H4 (cell line): ENCODE data around the gene ZNF516. TPM values are rescaled to one million over a fixed set of nuclear protein-coding genes. Genes with fewer than 3 reads are reported as not detected.

Source experiments
- DNase-seq: peaks from one replicate; pipeline ENCODE4 v3.0.0-alpha.2; 2015; ENCODE audit warnings: low spot score
- total RNA-seq: library from RNA; depleted of rRNA; stranded (reverse); fragments of >200 nt; shearing (Covaris generic); gene quantifications from 2 replicates; pipeline ENCODE4 v1.2.3, GENCODE V29; 2014

The ZNF516 gene
- total RNA-seq, 1 experiment from 2014 or later = 7.0 TPM

DNA sequence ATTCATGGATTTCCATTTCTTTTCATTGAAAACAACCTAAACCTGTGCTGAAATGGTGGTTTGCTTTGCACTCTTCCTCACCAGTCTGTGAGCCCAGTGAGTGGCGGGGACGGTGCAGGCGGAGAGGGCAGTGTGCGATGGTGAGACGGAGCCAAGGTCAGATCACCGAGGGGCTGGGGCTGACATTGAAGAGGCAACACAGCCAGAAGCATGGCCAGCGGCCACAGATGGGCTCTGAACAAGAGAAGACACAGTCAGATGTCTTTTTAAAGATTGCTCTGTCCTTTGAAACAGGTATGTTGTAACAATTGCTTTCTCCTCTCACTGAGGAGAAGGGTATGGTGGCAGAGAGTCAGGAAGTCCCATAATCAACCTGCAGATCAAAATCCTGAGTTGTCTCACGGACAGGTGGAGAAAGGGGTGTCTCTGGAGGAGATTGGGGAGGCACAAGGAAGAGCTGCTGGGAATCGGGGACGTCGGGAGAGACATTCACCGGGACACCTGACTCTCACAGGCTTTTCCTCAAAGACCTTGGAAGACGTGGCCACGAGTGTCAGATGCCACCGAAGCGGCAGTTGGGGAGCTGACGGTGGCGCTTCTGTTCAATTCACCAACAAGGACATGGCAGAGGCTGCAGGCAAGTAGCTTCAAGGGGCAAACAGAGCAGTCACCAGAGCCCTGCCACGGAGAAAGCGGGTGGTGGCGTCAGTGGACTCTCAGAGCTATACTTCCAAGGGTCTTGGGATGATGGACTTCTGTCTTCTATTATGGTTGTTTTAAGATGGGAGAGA, 12.1 kb upstream of the ZNF516 start:
- DNase-seq = no peak

- DNase-seq = no peak
These were observed 11.4 kb upstream of the ZNF516 start for GRCh38 chr18:76506395-76506794.

- DNase-seq = no peak
These were observed 10.6 kb upstream of the ZNF516 start for GRCh38 chr18:76505614-76506013.

- DNase-seq = no peak
These were observed 9.7 kb upstream of the ZNF516 start for GRCh38 chr18:76504749-76505148.

DNA sequence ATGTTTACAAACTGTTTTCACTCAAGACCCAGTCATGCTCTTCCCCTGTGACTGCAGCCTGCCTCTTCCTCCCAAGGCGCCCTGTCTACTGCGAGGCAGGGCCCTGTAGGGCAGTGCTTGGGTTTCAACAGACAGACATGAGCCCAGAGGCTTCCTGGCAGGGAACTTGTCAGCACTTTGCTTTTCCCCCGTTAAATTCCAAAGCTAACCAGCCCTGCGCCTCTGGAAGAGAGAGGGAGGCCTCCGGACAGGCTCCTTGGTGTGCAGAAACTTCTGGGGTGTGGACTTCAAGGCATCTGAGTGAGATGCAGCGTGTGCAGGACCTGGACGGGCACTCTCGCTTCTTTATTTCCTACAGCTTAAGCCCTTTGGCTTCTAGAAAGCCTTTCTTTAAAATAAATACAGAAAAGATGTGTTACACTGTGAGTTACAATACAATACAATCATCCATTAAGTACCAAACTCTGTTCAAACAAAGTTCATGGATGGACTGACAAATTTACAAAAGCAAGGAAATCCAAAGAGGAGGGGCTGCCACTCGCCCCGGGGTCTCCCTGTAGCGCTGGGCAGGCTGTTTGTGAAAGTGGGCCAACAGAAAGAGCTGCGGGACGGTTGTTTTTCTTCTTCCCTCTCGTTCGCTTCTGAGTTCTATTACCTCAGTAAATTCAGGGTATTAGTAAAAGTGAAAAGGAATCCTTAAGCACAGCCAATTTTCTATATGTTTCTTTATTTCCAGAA, 8.8 kb upstream of the ZNF516 start:
- no peak for DNase-seq

- no peak for DNase-seq
These were observed 7.5 kb upstream of the ZNF516 start for GRCh38 chr18:76502551-76502950.

DNA sequence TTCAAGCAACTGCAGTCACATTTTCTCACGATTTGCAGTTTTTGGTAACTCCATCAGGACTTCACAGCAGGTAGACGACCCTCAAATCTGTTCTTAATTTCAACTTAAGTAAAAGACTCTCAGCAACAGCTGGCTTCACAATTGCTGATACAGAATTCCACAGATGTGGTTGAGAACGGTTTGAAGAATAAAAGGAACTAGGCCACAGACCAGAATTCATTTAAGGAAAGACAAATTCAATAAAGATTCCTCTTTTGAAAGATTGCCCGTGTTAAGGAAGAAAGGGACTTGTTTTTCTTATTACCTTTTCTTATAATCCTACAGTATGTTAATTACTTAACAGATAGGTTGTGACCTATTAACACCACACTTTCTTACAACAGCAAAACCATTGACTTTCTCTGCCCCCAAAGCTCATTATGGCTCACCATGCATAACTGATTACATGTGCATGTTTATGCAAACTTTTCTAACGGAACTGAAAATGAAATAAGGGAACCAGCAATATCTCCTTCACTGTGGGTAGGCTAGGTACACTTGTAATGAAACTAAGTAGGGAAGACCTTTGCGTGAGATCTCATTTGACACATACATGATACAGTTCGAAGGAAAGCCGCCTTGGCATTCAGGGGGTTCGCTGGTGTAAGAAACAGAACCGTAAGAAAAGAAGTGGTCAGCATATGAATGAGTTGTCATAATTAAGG, 4.7 kb upstream of the ZNF516 start:
- no peak for DNase-seq

DNA sequence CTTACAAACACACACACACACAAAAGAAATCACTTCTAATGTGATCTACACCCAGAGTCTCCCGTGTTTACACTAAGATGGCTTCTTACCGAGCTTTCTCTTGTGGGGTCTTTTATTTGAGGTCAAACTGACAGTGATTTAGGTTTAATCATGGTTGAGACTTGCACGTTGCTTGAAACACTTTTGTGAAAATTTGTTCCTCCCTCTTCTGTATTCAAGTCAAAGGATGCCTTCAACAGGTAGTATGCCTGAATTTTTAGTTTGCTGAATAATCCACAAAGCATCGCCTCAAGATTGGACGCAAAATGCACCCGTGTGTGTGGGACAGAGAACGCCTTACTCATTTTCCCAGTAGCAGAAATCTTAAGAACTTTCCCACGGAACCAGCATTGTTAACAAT, 4.0 kb upstream of the ZNF516 start:
- DNase-seq = no peak

GRCh38 chr18:76498064-76498463, 3.0 kb upstream of the ZNF516 start:
- DNase-seq = no peak

GRCh38 chr18:76497021-76497420, 2.0 kb upstream of the ZNF516 start:
- DNase-seq = no peak

DNA sequence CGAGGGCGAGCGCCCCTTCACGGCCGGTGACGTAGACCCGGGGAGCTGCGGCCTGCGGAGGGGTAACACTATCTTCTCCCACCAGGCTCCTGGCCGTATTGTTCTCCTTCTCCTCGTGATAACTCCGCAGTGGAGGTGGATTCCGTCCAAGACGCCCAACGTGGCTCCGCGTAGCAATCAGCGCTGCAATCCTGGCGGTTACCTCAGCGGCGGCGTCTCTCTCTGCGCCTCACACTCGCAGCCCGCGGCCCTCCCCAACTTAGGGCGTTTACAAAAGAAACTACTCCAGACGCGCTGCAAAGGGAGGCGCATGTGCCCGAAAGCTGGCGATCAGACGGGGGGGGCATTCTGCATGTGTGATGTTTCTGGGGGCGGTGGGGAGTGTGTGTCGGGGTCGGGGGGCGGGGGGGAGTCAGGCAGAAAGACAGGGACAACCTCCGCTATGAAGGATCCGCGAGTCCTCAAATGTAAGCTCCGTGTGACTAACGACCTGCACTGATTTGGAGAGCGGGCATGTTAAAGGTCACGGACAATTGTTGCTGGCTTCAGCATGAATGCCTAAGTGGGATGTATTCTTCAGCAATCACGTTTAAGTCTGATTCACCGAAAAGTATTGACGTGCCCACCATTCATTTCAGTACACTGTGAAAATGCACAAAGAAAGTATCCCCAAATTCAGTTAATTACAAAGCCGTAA, 1.3 kb upstream of the ZNF516 start:
- no peak for DNase-seq

GRCh38 chr18:76495435-76496193, 572 bp upstream of the ZNF516 start:
- DNase-seq = peak; percentile 23

GRCh38 chr18:76494231-76495005, 624 bp downstream of the ZNF516 start:
- peak; percentile 17 for DNase-seq

DNA sequence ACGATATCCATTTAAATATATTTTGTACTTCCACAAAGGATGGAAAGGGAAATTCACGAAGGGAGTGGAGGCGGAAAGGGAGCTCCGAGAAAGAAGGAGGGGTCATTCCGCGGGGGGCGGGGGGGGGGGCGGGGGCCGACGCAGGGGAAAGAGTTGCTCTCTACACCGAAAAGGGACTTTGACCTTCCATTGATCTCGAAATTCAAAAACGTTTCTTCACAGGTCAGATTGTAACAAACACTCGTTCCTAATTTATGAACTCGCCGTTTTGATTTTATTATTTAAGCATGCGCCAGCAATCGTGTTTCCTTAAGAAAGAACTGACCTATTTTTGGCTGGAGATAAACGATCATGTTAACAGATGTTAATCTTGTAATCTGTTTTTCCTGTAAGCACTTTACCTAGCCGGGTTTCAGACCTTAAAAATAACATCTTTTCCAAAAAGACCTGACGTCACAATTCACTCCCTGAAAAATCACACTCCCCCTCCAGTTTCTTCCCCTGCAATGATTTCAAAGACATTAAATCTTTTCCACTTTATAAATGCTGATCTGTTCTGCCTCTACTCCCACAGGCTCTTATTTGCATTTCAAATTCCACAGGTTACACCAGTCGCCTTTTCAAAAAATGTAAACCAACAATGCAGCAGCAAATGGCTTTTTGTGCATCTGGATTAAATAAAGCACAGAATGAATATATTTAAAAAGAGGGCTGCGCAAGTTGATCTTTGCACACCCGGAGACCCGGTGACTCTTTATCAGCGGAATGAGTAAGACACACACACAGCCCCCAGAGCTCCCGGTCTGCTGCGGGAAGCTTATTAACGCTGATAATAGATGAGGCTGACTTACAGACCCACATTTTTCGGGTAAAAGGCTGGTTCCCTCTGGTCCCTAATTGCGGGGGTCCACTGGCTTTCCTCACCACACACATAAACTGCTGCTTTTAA, 1.6 kb downstream of the ZNF516 start:
- peak; percentile 18 for DNase-seq

DNA sequence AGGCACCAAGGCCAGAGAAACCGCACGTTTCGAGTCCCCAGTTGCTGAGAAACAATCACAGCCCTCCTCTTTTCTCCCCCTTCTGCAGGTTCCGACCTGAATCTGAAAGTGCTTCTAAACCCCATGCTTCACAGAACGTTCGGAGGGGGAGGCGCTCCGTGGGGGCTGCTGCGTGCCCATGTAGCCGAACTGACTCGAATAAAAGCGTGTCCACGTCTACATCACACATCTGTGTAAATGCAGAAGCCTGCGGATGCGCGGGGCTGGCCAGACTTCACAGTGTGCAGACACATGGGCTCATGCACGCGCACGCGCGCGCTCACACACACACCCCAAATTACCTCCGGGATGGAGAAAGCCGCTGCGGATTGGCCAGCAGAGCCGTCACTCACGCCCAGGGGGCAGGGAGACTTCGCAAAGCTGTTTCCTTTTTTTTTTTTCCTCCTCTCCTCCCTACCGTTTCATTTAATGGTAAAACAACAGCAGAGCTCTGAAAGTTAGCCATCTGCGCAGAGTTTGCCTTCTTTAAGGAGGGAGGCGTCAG, 2.3 kb downstream of the ZNF516 start:
- DNase-seq = peak; percentile 96

- peak; percentile 51 for DNase-seq
These were observed 3.0 kb downstream of the ZNF516 start for GRCh38 chr18:76491776-76492668.

DNA sequence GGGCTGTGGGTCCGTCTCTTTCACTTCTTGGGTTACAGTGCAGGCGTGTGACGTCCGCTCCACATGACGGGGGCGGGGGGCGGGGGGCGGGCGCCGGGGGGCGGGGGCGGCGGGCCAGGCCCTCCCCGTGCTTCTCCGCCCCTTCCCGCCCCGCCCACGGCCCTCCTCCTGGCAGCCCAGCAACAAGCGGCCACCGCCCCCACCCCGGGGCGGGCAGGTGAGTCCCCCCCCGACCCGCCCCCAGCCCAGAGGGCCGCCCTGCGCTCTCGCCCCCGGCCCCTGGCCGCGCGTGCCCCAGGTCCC, 3.6 kb downstream of the ZNF516 start:
- peak; percentile 62 for DNase-seq
